DOHH2 (cell line): Measurements from ENCODE around the gene ARMC9.

ENCODE experiments used
- H3F3A ChIP-seq: fragments of 200-600 bp; sonication (generic), shearing (Covaris generic); 2 replicates; pipeline ENCODE4 v1.6.0; 2016; ENCODE audit warnings: antibody characterized with exemption, mild to moderate bottlenecking; ENCODE audit not compliant: control insufficient read depth, insufficient read depth
- H3K27ac ChIP-seq: fragments of 200-600 bp; sonication (generic); 2 replicates; pipeline ENCODE4 v1.5.1; 2014; ENCODE audit warnings: low read depth, mild to moderate bottlenecking, low read length, moderate library complexity
- H3K27me3 ChIP-seq: fragments of 200-600 bp; sonication (generic); 2 replicates; pipeline ENCODE4 v1.6.1; 2014; ENCODE audit warnings: mild to moderate bottlenecking, low read length, mixed read lengths; ENCODE audit not compliant: control insufficient read depth
- H3K36me3 ChIP-seq: fragments of 200-600 bp; sonication (generic); 2 replicates; pipeline ENCODE4 v1.6.1; 2014; ENCODE audit warnings: mild to moderate bottlenecking, low read length, moderate library complexity, mixed read lengths; ENCODE audit not compliant: control insufficient read depth
- H3K4me1 ChIP-seq: fragments of 200-600 bp; sonication (generic); 2 replicates; pipeline ENCODE4 v1.6.1; 2014; ENCODE audit warnings: mild to moderate bottlenecking, low read length, mixed read lengths; ENCODE audit not compliant: control insufficient read depth
- H3K4me2 ChIP-seq: fragments of 200-600 bp; sonication (generic); 2 replicates; pipeline ENCODE4 v1.6.0; 2014; ENCODE audit warnings: mild to moderate bottlenecking, low read length, moderate library complexity
- H3K4me3 ChIP-seq: fragments of 200-600 bp; sonication (generic); 2 replicates; pipeline ENCODE4 v1.5.1; 2014; ENCODE audit warnings: mild to moderate bottlenecking, low read length, mixed read lengths
- H3K79me2 ChIP-seq: fragments of 200-600 bp; sonication (generic); 2 replicates; pipeline ENCODE4 v1.6.1; 2014; ENCODE audit warnings: mild to moderate bottlenecking, low read length, mixed read lengths; ENCODE audit not compliant: control insufficient read depth
- H3K9me2 ChIP-seq: fragments of 200-600 bp; sonication (generic); replicated peaks from 2 replicates; pipeline ENCODE4 v1.6.1; 2014; ENCODE audit warnings: mild to moderate bottlenecking, low read length, mixed read lengths; ENCODE audit not compliant: control insufficient read depth
- H3K9me3 ChIP-seq: fragments of 200-600 bp; sonication (generic); 2 replicates; pipeline ENCODE4 v1.6.1; 2014; ENCODE audit warnings: antibody characterized with exemption, low read length, mixed read lengths; ENCODE audit not compliant: control insufficient read depth, insufficient read depth
- H4K20me1 ChIP-seq: fragments of 200-600 bp; sonication (generic); 2 replicates; pipeline ENCODE4 v1.6.0; 2014; ENCODE audit warnings: low read depth, mild to moderate bottlenecking, antibody characterized with exemption, low read length, moderate library complexity; ENCODE audit not compliant: control insufficient read depth, insufficient read depth
- EZH2phosphoT487 ChIP-seq: fragments of 200-600 bp; sonication (generic); IDR thresholded peaks from 2 replicates; pipeline ENCODE4 v1.6.1; 2017; ENCODE audit warnings: borderline replicate concordance, mild to moderate bottlenecking, antibody characterized with exemption, low read length, moderate library complexity, mixed read lengths
- TF ChIP-seq, protein P1 (sequence below): fragments of 200-600 bp; sonication (generic); IDR thresholded peaks from one replicate; pipeline ENCODE4 v1.5.1; 2014; ENCODE audit warnings: antibody characterized with exemption, mild to moderate bottlenecking, low read depth, low read length; ENCODE audit not compliant: poor library complexity, severe bottlenecking

The ARMC9 gene

DNA sequence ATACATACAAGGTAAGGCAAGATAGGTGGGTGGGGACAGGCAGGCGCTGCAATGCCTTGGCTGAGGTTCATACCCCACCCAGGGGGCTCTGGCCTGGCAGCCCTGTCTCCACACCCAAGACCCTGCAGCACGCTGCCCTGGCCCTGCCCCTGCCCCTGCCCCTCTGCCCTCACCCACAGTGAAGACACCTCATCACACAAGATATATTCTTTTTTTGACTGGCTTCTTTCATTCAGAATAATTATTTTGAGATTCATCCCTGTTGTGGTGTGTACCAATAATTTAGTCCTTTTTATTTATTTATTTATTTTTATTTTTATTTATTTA, 185.6 kb downstream of the ARMC9 start:
- Histone ChIP-seq H4K20me1 (no peaks in the 10 kb centered on the region), H3K79me2 (no peaks in the 10 kb centered on the region), H3K4me2 (no peak overlapping the region), H3K4me1 (no peaks in the 10 kb centered on the region), H3F3A (no peaks in the 10 kb centered on the region), H3K4me3 (no peak overlapping the region), H3K36me3 (no peaks in the 10 kb centered on the region), H3K27me3 (no peaks in the 10 kb centered on the region), H3K9me2 (no peaks in the 10 kb centered on the region), H3K27ac (no peak overlapping the region), H3K9me3 (no peaks in the 10 kb centered on the region)
- TF ChIP-seq, protein P1, sequence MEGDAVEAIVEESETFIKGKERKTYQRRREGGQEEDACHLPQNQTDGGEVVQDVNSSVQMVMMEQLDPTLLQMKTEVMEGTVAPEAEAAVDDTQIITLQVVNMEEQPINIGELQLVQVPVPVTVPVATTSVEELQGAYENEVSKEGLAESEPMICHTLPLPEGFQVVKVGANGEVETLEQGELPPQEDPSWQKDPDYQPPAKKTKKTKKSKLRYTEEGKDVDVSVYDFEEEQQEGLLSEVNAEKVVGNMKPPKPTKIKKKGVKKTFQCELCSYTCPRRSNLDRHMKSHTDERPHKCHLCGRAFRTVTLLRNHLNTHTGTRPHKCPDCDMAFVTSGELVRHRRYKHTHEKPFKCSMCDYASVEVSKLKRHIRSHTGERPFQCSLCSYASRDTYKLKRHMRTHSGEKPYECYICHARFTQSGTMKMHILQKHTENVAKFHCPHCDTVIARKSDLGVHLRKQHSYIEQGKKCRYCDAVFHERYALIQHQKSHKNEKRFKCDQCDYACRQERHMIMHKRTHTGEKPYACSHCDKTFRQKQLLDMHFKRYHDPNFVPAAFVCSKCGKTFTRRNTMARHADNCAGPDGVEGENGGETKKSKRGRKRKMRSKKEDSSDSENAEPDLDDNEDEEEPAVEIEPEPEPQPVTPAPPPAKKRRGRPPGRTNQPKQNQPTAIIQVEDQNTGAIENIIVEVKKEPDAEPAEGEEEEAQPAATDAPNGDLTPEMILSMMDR: no peak
- no peak for TF ChIP-seq EZH2phosphoT487

DNA sequence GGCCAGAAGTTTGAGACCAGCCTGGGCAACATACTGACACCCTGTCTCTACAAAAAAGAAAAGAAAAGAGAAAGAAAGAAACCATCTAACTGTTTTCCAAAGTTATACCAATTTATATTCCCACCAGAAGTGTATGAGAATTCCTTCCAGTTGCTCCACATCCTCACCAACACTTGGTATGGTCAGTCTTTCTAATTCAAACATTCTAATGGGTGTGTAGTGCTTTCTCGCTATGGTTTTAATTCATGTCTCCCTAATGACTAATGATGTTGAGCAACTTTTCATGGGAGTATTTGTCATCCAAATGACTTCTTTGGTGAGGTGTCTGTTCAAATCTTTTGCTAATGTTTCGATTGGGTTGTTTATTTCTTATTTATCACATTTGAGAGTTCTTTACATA, 186.5 kb downstream of the ARMC9 start:
- H3K27me3 ChIP-seq: no peaks in the 10 kb centered on the region
- H3K9me2 ChIP-seq: no peaks in the 10 kb centered on the region
- H3K79me2 ChIP-seq: no peaks in the 10 kb centered on the region
- no peak overlapping the region for H3K27ac ChIP-seq
- H3K4me1 ChIP-seq: no peaks in the 10 kb centered on the region
- H3K9me3 ChIP-seq: no peaks in the 10 kb centered on the region
- no peak for TF ChIP-seq EZH2phosphoT487
- TF ChIP-seq, protein P1: no peak
- no peaks in the 10 kb centered on the region for H3F3A ChIP-seq
- no peak overlapping the region for H3K4me3 ChIP-seq
- no peak overlapping the region for H3K4me2 ChIP-seq
- H3K36me3 ChIP-seq: no peaks in the 10 kb centered on the region
- H4K20me1 ChIP-seq: no peaks in the 10 kb centered on the region

DNA sequence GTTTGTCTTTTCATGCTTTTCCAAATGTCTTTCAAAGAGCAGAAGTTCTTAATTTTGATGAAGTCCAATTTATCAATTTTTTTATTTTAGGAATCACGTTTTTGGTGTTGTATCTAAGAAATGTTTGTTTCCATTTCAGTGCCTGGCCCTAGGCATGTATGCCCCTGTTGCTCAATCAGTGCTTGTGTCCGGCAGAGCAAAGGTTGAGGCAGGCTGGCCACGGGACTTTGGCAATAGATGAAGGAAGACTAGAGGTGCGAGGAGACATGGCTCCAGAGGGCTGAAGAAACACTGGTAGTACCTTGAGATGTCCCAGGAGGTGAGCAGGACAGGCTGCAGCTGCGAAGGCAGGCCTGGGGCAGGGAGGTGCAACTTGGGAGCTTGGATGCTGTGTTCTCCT, 187.0 kb downstream of the ARMC9 start:
- Histone ChIP-seq H3K27ac (no peak overlapping the region), H3K4me2 (no peak overlapping the region), H3K36me3 (no peaks in the 10 kb centered on the region), H3K4me3 (no peak overlapping the region), H3K79me2 (no peaks in the 10 kb centered on the region), H3F3A (no peaks in the 10 kb centered on the region), H3K4me1 (no peaks in the 10 kb centered on the region), H3K9me3 (no peaks in the 10 kb centered on the region), H3K27me3 (no peaks in the 10 kb centered on the region), H3K9me2 (no peaks in the 10 kb centered on the region), H4K20me1 (no peaks in the 10 kb centered on the region)
- TF ChIP-seq EZH2phosphoT487: no peak
- TF ChIP-seq, protein P1: no peak

DNA sequence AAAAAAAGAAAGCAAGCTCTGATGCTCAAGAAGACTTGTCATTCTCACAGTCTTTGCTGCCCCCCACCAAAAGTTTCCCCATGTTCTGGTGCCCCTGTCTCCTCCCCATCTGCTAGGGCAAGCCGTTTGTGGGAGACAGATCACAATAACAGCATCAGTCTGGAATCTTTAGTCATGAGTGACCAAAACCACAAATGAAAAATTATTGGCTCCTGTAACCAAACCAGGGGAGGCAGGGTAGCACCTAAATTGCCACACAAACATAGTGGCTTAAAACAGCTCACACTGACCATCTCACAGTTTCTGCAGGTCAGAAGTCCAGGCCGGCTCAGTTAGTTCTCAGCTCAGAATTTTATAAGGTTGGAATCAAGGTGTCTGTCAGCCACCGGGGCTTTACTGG, 188.0 kb downstream of the ARMC9 start:
- H3K36me3 ChIP-seq: no peaks in the 10 kb centered on the region
- peaks cover 2% of the 10 kb centered on the region for H3K4me1 ChIP-seq
- TF ChIP-seq, protein P1: no peak
- no peak for TF ChIP-seq EZH2phosphoT487
- no peaks in the 10 kb centered on the region for H3K9me2 ChIP-seq
- H3K27ac ChIP-seq: no peak overlapping the region
- H3F3A ChIP-seq: no peaks in the 10 kb centered on the region
- no peaks in the 10 kb centered on the region for H3K27me3 ChIP-seq
- no peak overlapping the region for H3K4me2 ChIP-seq
- no peaks in the 10 kb centered on the region for H3K79me2 ChIP-seq
- no peak overlapping the region for H3K4me3 ChIP-seq
- H4K20me1 ChIP-seq: no peaks in the 10 kb centered on the region
- no peaks in the 10 kb centered on the region for H3K9me3 ChIP-seq
